SK-N-SH (cell line): Measurements from ENCODE around the gene ITGB3BP. TPM values are rescaled to one million over a fixed set of nuclear protein-coding genes. Genes with fewer than 3 reads are reported as not detected.

Experiments
- CTCF ChIA-PET: fragments of 300-600, 350-600 bp; formaldehyde crosslinking; extraction: SDS; loops from one replicate; lab custom pipeline; 2021; lab: Yijun Ruan, JAX
- POLR2A ChIA-PET: fragments of 350-600 bp; sonication (Branson Sonifier 250); formaldehyde crosslinking; extraction: SDS; loops from one replicate; lab custom pipeline; 2020; ENCODE audit warnings: antibody characterized with exemption, inconsistent platforms; lab: Yijun Ruan, JAX
- DNase-seq: peaks from one replicate; pipeline ENCODE4 v3.0.0; 2012
- H2AFZ ChIP-seq: fragments of 200-600 bp; sonication (generic); 2 replicates; pipeline ENCODE4 v1.8.1; 2016; ENCODE audit warnings: antibody characterized with exemption, mild to moderate bottlenecking, low read depth
- H3F3A ChIP-seq: fragments of 200-600 bp; sonication (generic); replicated peaks from 2 replicates; pipeline ENCODE3; 2016; ENCODE audit warnings: antibody characterized with exemption, mild to moderate bottlenecking; ENCODE audit not compliant: insufficient read depth
- H3K27ac ChIP-seq, 2 experiments: fragments of 200-500 bp in 1 of 2; fragments of 200-600 bp in 1 of 2; sonication (Bioruptor generic) in 1 of 2; sonication (generic), shearing (Covaris generic) in 1 of 2; 2 replicates each; pipeline versions ENCODE4 v1.5.1 to v1.6.1; 2014 to 2016; ENCODE audit warnings: low read depth in 2 of 2, inconsistent platforms in 1 of 2, low read length in 1 of 2, mild to moderate bottlenecking in 1 of 2, mixed read lengths in 1 of 2
- H3K27me3 ChIP-seq: fragments of 200-600 bp; sonication (generic), shearing (Covaris generic); 2 replicates; pipeline ENCODE4 v1.6.1; 2016; ENCODE audit warnings: mixed run types; ENCODE audit not compliant: insufficient read depth
- H3K36me3 ChIP-seq, 2 experiments: fragments of 200-500 bp in 1 of 2; fragments of 200-600 bp in 1 of 2; sonication (Bioruptor generic) in 1 of 2; sonication (generic) in 1 of 2; replicated peaks in 1 of 2; 2 replicates each; pipeline versions ENCODE3 to v1.5.1; 2014 to 2016; ENCODE audit warnings: low read length in 1 of 2, mild to moderate bottlenecking in 1 of 2; ENCODE audit not compliant: insufficient read depth in 2 of 2, control insufficient read depth in 1 of 2
- H3K4me1 ChIP-seq, 2 experiments: fragments of 200-500 bp in 1 of 2; fragments of 200-600 bp in 1 of 2; sonication (Bioruptor generic) in 1 of 2; sonication (generic), shearing (Covaris generic) in 1 of 2; 2 replicates each; pipeline versions ENCODE4 v1.5.1 to v1.6.1; 2014 to 2016; ENCODE audit warnings: low read depth in 1 of 2, low read length in 1 of 2, mixed run types in 1 of 2; ENCODE audit not compliant: insufficient read depth in 2 of 2, control insufficient read depth in 1 of 2
- H3K4me2 ChIP-seq: fragments of 200-600 bp; sonication (generic), shearing (Covaris generic); 2 replicates; pipeline ENCODE4 v1.6.1; 2017; ENCODE audit warnings: mixed run types
- H3K4me3 ChIP-seq, 2 experiments: fragments of 200-500 bp in 1 of 2; fragments of 200-600 bp in 1 of 2; sonication (Bioruptor generic) in 1 of 2; sonication (generic), shearing (Covaris generic) in 1 of 2; 2 replicates each; pipeline versions ENCODE4 v1.5.1 to v1.8.1; 2014 to 2016; ENCODE audit warnings: low read depth in 2 of 2, inconsistent platforms in 1 of 2, low read length in 1 of 2, mild to moderate bottlenecking in 1 of 2, mixed read lengths in 1 of 2, moderate library complexity in 1 of 2
- H3K79me2 ChIP-seq: fragments of 200-600 bp; sonication (generic); 2 replicates; pipeline ENCODE4 v1.8.1; 2017; ENCODE audit warnings: mild to moderate bottlenecking; ENCODE audit not compliant: insufficient read depth
- H3K9ac ChIP-seq: fragments of 200-600 bp; sonication (generic); 2 replicates; pipeline ENCODE4 v1.6.1; 2017; ENCODE audit warnings: mixed run types
- H3K9me2 ChIP-seq: fragments of 200-600 bp; sonication (generic); 2 replicates; pipeline ENCODE4 v1.6.1; 2017; ENCODE audit warnings: mixed run types
- H3K9me3 ChIP-seq: fragments of 200-600 bp; sonication (generic); 2 replicates; pipeline ENCODE4 v1.6.1; 2017; ENCODE audit warnings: mixed run types, mild to moderate bottlenecking, moderate library complexity
- H4K20me1 ChIP-seq: fragments of 200-600 bp; sonication (generic); 2 replicates; pipeline ENCODE4 v1.6.1; 2017; ENCODE audit warnings: mild to moderate bottlenecking, mixed run types; ENCODE audit not compliant: insufficient read depth
- ELF1 ChIP-seq: IDR thresholded peaks from 2 replicates; pipeline ENCODE4 v1.4.0; 2012
- EZH2phosphoT487 ChIP-seq: fragments of 200-600 bp; sonication (generic); IDR thresholded peaks from 2 replicates; pipeline ENCODE4 v1.6.1; 2017; ENCODE audit warnings: low read depth, mixed run types, mild to moderate bottlenecking, antibody characterized with exemption, moderate library complexity, borderline replicate concordance
- FOXM1 ChIP-seq: IDR thresholded peaks from 2 replicates; pipeline ENCODE4 v1.4.0; 2012; ENCODE audit warnings: low read depth, mild to moderate bottlenecking
- GABPA ChIP-seq: IDR thresholded peaks from 2 replicates; pipeline ENCODE4 v1.4.0; 2012; ENCODE audit warnings: low read depth, mild to moderate bottlenecking
- GATA2 ChIP-seq: sonication (generic); formaldehyde crosslinking; IDR thresholded peaks from 2 replicates; pipeline ENCODE4 v1.5.0; 2020; ENCODE audit warnings: mild to moderate bottlenecking, missing genetic modification reagents
- JUND ChIP-seq: IDR thresholded peaks from 2 replicates; pipeline ENCODE4 v1.4.0; 2012
- MAX ChIP-seq: IDR thresholded peaks from 2 replicates; pipeline ENCODE4 v1.4.0; 2012; ENCODE audit warnings: low read depth
- MEF2A ChIP-seq: IDR thresholded peaks from 2 replicates; pipeline ENCODE4 v1.4.0; 2012; ENCODE audit warnings: low read depth, borderline replicate concordance
- MXI1 ChIP-seq: IDR thresholded peaks from 2 replicates; pipeline ENCODE4 v1.6.1; 2012; ENCODE audit warnings: mild to moderate bottlenecking, low read depth, low read length, improper control_type of control experiment
- NRF1 ChIP-seq: IDR thresholded peaks from 2 replicates; pipeline ENCODE4 v1.6.1; 2012; ENCODE audit warnings: low read depth, mild to moderate bottlenecking, low read length
- POLR2AphosphoS5 ChIP-seq: IDR thresholded peaks from 2 replicates; pipeline ENCODE4 v1.6.1; 2012; ENCODE audit warnings: low read depth, low read length
- REST ChIP-seq: IDR thresholded peaks from 2 replicates; pipeline ENCODE4 v1.6.1; 2012; ENCODE audit warnings: mild to moderate bottlenecking, low read depth, low read length, moderate library complexity
- RFX5 ChIP-seq: IDR thresholded peaks from 2 replicates; pipeline ENCODE4 v1.6.1; 2012; ENCODE audit warnings: mild to moderate bottlenecking, improper control_type of control experiment, low read length
- RXRA ChIP-seq: IDR thresholded peaks from 2 replicates; pipeline ENCODE4 v1.4.0; 2012; ENCODE audit warnings: low read depth, mild to moderate bottlenecking, borderline replicate concordance
- TCF12 ChIP-seq: IDR thresholded peaks from 2 replicates; pipeline ENCODE4 v1.4.0; 2012
- YY1 ChIP-seq: IDR thresholded peaks from 2 replicates; pipeline ENCODE4 v1.4.0; 2012; ENCODE audit warnings: low read depth, mild to moderate bottlenecking
- WGBS: methylation state at CpG from one replicate; pipeline ENCODE4 v1.1.6; 2017; ENCODE audit warnings: low lambda C conversion rate; 5-methylcytosine and 5-hydroxymethylcytosine counted together
- polyA plus RNA-seq, 3 experiments: library from polyadenylated mRNA; depleted of rRNA; stranded (reverse); fragments of >200 nt; gene quantifications; 2 replicates each; pipeline ENCODE4 v1.2.3, GENCODE V29; 2012
- TF ChIP-seq, protein P1 (sequence below): IDR thresholded peaks from 2 replicates; pipeline ENCODE4; 2012
- TF ChIP-seq, protein P2 (sequence below): fragments of 200-600 bp; sonication (generic); IDR thresholded peaks from 2 replicates; pipeline ENCODE4 v1.6.1; 2017; ENCODE audit warnings: antibody characterized with exemption, mild to moderate bottlenecking, moderate library complexity

ITGB3BP gene
- polyA plus RNA-seq, 1 of the 3 experiments (the other 2 are of a cell fraction): 9.9 TPM

DNA sequence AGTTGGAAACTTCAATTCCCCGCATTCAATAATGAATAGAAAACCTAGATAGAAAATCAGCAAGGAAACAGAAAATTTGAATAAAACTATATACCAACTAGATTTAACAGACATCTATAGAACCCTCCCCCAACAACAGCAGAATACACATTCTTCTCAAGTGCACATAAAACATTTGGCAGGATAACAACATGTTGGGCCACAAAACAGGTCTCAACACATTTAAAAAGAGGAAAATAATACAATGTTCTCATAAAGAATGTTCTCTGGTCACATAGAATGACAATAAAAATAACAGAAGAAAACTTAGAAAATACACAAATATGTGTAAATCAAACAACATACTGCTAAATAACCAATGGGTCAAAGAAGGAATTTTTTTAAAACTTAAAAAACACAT, 24.9 kb downstream of the ITGB3BP start:
- peaks cover 3% of the 10 kb centered on the region; the same call in 1 of the 2 replicates for H3K9me3 ChIP-seq
- H4K20me1 ChIP-seq: no peaks in the 10 kb centered on the region
- H3K36me3 ChIP-seq: peaks cover 0 to 15% of the 10 kb centered on the region in 2 experiments
- H3K4me1 ChIP-seq: no peaks in the 10 kb centered on the region
- no peak overlapping the region for H2AFZ ChIP-seq
- no peak overlapping the region for H3K4me3 ChIP-seq
- no peaks in the 10 kb centered on the region for H3F3A ChIP-seq
- no peak overlapping the region for H3K4me2 ChIP-seq
- no peaks in the 10 kb centered on the region; the same call in 1 of the 2 replicates for H3K79me2 ChIP-seq
- no peaks in the 10 kb centered on the region for H3K27me3 ChIP-seq
- H3K27ac ChIP-seq: no peak overlapping the region
- WGBS: 78% methylated on average over 1 of the region's 1 CpG
- H3K9me2 ChIP-seq: no peaks in the 10 kb centered on the region
- CTCF ChIA-PET: no interaction called here
- TF ChIP-seq TCF12 (no peak), ELF1 (no peak), REST (no peak), FOXM1 (no peak), MXI1 (no peak), MEF2A (no peak), EZH2phosphoT487 (no peak), NRF1 (no peak), MAX (no peak), YY1 (no peak), RXRA (no peak), POLR2AphosphoS5 (no peak), RFX5 (no peak), GABPA (no peak), JUND (no peak), GATA2 (CRISPR knock-in tag) (no peak)
- TF ChIP-seq, protein P1, sequence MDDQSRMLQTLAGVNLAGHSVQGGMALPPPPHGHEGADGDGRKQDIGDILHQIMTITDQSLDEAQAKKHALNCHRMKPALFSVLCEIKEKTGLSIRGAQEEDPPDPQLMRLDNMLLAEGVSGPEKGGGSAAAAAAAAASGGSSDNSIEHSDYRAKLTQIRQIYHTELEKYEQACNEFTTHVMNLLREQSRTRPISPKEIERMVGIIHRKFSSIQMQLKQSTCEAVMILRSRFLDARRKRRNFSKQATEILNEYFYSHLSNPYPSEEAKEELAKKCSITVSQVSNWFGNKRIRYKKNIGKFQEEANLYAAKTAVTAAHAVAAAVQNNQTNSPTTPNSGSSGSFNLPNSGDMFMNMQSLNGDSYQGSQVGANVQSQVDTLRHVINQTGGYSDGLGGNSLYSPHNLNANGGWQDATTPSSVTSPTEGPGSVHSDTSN: no peak
- TF ChIP-seq, protein P2, sequence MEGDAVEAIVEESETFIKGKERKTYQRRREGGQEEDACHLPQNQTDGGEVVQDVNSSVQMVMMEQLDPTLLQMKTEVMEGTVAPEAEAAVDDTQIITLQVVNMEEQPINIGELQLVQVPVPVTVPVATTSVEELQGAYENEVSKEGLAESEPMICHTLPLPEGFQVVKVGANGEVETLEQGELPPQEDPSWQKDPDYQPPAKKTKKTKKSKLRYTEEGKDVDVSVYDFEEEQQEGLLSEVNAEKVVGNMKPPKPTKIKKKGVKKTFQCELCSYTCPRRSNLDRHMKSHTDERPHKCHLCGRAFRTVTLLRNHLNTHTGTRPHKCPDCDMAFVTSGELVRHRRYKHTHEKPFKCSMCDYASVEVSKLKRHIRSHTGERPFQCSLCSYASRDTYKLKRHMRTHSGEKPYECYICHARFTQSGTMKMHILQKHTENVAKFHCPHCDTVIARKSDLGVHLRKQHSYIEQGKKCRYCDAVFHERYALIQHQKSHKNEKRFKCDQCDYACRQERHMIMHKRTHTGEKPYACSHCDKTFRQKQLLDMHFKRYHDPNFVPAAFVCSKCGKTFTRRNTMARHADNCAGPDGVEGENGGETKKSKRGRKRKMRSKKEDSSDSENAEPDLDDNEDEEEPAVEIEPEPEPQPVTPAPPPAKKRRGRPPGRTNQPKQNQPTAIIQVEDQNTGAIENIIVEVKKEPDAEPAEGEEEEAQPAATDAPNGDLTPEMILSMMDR: no peak
- TF ChIP-seq, all 33 proteins: peak for 0
- POLR2A ChIA-PET: no interaction called here
- DNase-seq: no peak
- H3K9ac ChIP-seq: no peak overlapping the region
